Measurements from ENCODE around the gene CASK. TPM values are rescaled to one million over a fixed set of nuclear protein-coding genes. Genes with fewer than 3 reads are reported as not detected.

Gene CASK
- total RNA-seq, 1 experiment from 2014 or later: 21.8 TPM

GRCh38 chrX:41475191-41475590 lies 448.2 kb downstream of the CASK start:
- Histone ChIP-seq H3K36me3 (no peaks in the 10 kb centered on the region), H3K4me3 (no peak overlapping the region), H3K9me3 (no peaks in the 10 kb centered on the region), H3K27me3 (no peaks in the 10 kb centered on the region)
- DNase-seq: no peak

DNA sequence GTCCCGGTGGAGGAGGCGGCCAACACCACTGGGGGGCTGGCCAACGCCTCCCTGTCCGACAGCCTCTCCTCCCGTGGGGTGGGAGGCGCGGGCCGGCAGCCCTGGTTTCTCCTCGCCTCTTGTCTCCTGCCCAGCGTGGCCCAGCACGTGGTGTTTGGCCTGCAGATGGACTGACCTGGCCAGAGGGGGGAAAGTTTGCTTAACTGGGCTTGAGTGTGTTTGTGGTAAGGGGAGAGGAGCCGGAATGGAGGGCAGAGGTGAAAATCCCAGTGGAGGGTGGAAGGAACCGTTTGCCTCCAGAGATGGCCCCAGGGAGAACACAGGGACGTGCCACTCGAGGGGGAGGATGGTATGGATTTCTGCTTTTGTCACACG lies 448.6 kb downstream of the CASK start:
- DNase-seq: no peak
- no peaks in the 10 kb centered on the region for H3K27me3 ChIP-seq
- no peak overlapping the region for H3K4me3 ChIP-seq
- H3K36me3 ChIP-seq: no peaks in the 10 kb centered on the region
- no peaks in the 10 kb centered on the region for H3K9me3 ChIP-seq

DNA sequence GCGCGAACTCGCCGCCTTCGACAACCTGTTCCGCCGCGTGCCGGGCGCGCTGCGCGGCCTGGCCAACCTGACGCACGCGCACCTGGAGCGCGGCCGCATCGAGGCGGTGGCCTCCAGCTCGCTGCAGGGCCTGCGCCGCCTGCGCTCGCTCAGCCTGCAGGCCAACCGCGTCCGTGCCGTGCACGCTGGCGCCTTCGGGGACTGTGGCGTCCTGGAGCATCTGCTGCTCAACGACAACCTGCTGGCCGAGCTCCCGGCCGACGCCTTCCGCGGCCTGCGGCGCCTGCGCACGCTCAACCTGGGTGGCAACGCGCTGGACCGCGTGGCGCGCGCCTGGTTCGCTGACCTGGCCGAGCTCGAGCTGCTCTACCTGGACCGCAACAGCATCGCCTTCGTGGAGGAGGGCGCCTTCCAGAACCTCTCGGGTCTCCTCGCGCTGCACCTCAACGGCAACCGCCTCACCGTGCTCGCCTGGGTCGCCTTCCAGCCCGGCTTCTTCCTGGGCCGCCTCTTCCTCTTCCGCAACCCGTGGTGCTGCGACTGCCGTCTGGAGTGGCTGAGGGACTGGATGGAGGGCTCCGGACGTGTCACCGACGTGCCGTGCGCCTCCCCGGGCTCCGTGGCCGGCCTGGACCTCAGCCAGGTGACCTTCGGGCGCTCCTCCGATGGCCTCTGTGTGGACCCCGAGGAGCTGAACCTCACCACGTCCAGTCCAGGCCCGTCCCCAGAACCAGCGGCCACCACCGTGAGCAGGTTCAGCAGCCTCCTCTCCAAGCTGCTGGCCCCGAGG lies 449.2 kb downstream of the CASK start:
- no peak for DNase-seq
- no peak overlapping the region for H3K4me3 ChIP-seq
- H3K27me3 ChIP-seq: no peaks in the 10 kb centered on the region
- H3K9me3 ChIP-seq: no peaks in the 10 kb centered on the region
- H3K36me3 ChIP-seq: no peaks in the 10 kb centered on the region

DNA sequence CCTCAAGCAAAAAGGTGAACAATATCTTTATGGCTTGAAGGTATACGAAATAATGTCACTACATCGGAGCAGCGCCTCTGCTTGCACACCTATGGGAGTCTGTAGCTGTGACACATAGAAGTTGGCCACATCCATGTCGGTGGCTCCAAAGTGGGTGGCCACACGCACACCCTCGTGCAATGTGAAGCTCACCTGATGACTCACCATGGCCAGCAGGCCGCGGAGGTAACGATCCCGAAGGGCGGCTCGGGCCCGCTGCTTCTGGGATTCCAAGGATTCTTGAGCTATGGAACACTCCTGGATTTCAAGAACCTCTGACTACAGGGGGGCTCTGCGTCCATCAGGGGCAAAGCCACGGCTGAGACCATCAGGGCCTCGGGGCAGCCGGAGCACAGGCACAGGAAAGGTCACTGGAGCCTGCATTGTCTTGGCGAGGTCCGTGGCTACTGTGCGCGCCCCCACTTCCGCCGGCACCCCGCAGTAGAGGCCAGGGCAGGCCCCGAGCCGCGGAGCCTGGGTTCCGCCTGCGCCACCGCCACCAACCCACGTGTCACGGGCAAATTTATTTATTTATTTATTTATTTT lies 451.0 kb downstream of the CASK start:
- no peaks in the 10 kb centered on the region for H3K36me3 ChIP-seq
- no peaks in the 10 kb centered on the region for H3K9me3 ChIP-seq
- no peak overlapping the region for H3K4me3 ChIP-seq
- no peak for DNase-seq
- no peaks in the 10 kb centered on the region for H3K27me3 ChIP-seq

GRCh38 chrX:41471786-41472185 lies 451.6 kb downstream of the CASK start:
- Histone ChIP-seq H3K36me3 (no peaks in the 10 kb centered on the region), H3K9me3 (no peaks in the 10 kb centered on the region), H3K4me3 (no peak overlapping the region), H3K27me3 (no peaks in the 10 kb centered on the region)
- DNase-seq: no peak

- no peaks in the 10 kb centered on the region for H3K36me3 ChIP-seq
- H3K9me3 ChIP-seq: no peaks in the 10 kb centered on the region
- no peak overlapping the region for H3K4me3 ChIP-seq
- DNase-seq: no peak
- H3K27me3 ChIP-seq: no peaks in the 10 kb centered on the region
Observed at GRCh38 chrX:41470706-41471105, 452.6 kb downstream of the CASK start.

- no peak overlapping the region for H3K4me3 ChIP-seq
- H3K9me3 ChIP-seq: no peaks in the 10 kb centered on the region
- no peaks in the 10 kb centered on the region for H3K36me3 ChIP-seq
- no peaks in the 10 kb centered on the region for H3K27me3 ChIP-seq
- DNase-seq: peak; percentile 20
Observed at GRCh38 chrX:41468647-41469323, 454.6 kb downstream of the CASK start.

Other genes starting within 250 kb of the CASK start
- not detected in 2 replicates for gene GPR34, start 234.6 kb downstream of the CASK start, total RNA-seq (2014; rRNA removed; shearing (Covaris generic); ENCODE audit: low replicate concordance)
- not detected in 2 replicates for gene GPR82, start 199.4 kb downstream of the CASK start, total RNA-seq (2014; rRNA removed; shearing (Covaris generic); ENCODE audit: low replicate concordance)

Measured in MG63 (cell line).